WTC11 (cell line): Measurements from ENCODE around the gene TLE4. TPM values are rescaled to one million over a fixed set of nuclear protein-coding genes. Genes with fewer than 3 reads are reported as not detected.

Experiments used
- ATAC-seq: fragments of 200-7000 bp; cut with Tn5 transposase; 2 replicates; pipeline ENCODE4 v1.10.0; 2021; ENCODE audit warnings: mild to moderate bottlenecking, moderate library complexity
- CTCF ChIA-PET: fragments of 300-600 bp; sonication (Branson Sonifier 250); formaldehyde crosslinking; loops from one replicate; lab custom pipeline; 2021; ENCODE audit warnings: antibody characterized with exemption; lab: Charles Lee
- POLR2A ChIA-PET: fragments of 350-600 bp; sonication (Branson Sonifier 250); formaldehyde crosslinking; loops from one replicate; lab custom pipeline; 2021; ENCODE audit warnings: antibody characterized with exemption; lab: Charles Lee
- DNase-seq: peaks from one replicate; pipeline ENCODE4 v3.0.0; 2021; ENCODE audit warnings: low spot score
- H3K27ac Mint-ChIP-seq: 2 replicates; pipeline ENCODE4 v1.8.0; 2021; ENCODE audit warnings: mixed read lengths
- H3K27me3 Mint-ChIP-seq: 2 replicates; pipeline ENCODE4 v1.8.0; 2021; ENCODE audit warnings: low read depth, mild to moderate bottlenecking, moderate library complexity, mixed read lengths
- H3K36me3 Mint-ChIP-seq: 2 replicates; pipeline ENCODE4 v1.8.0; 2021; ENCODE audit warnings: mixed read lengths
- H3K4me1 Mint-ChIP-seq: 2 replicates; pipeline ENCODE4 v1.8.0; 2022; ENCODE audit warnings: mixed read lengths
- H3K4me3 Mint-ChIP-seq: 2 replicates; pipeline ENCODE4 v1.8.0; 2021; ENCODE audit warnings: mild to moderate bottlenecking, moderate library complexity, mixed read lengths
- H3K9me3 Mint-ChIP-seq: 2 replicates; pipeline ENCODE4 v1.8.0; 2021; ENCODE audit warnings: mixed read lengths
- ARID4B ChIP-seq: sonication (generic); formaldehyde crosslinking; IDR thresholded peaks from 2 replicates; pipeline ENCODE4 v1.8.0; 2023; ENCODE audit warnings: missing genetic modification reagents, mild to moderate bottlenecking, borderline replicate concordance
- ERG ChIP-seq: fragments of 250-450 bp; sonication (Bioruptor Pico); IDR thresholded peaks from 2 replicates; pipeline ENCODE4 v1.8.0; 2021; ENCODE audit warnings: mild to moderate bottlenecking
- ETV6 ChIP-seq: sonication (generic); formaldehyde crosslinking; IDR thresholded peaks from 2 replicates; pipeline ENCODE4 v1.8.1; 2022; ENCODE audit warnings: mild to moderate bottlenecking, missing genetic modification reagents
- IRF1 ChIP-seq: sonication (generic); formaldehyde crosslinking; IDR thresholded peaks from 2 replicates; pipeline ENCODE4 v1.8.0; 2023; ENCODE audit warnings: missing genetic modification reagents
- JAZF1 ChIP-seq: fragments of 250-450 bp; sonication (Bioruptor Pico); IDR thresholded peaks from 2 replicates; pipeline ENCODE4 v1.9.0; 2021; ENCODE audit warnings: moderate library complexity, mild to moderate bottlenecking, inconsistent platforms
- MLX ChIP-seq: sonication (generic); formaldehyde crosslinking; IDR thresholded peaks from 2 replicates; pipeline ENCODE4 v1.8.1; 2023; ENCODE audit warnings: mild to moderate bottlenecking, missing genetic modification reagents, moderate library complexity
- NFYB ChIP-seq: sonication (generic); formaldehyde crosslinking; conservative IDR thresholded peaks from 2 replicates; pipeline ENCODE4 v1.8.0; 2022; ENCODE audit warnings: low read depth, missing genetic modification reagents
- OVOL2 ChIP-seq: fragments of 250-450 bp; sonication (Bioruptor Pico); IDR thresholded peaks from 2 replicates; pipeline ENCODE4 v1.9.0; 2021; ENCODE audit warnings: mild to moderate bottlenecking, borderline replicate concordance
- PRRX2 ChIP-seq: fragments of 250-450 bp; sonication (Bioruptor Pico); IDR thresholded peaks from 2 replicates; pipeline ENCODE4 v1.8.0; 2021; ENCODE audit warnings: mild to moderate bottlenecking
- TEAD4 ChIP-seq: sonication (generic); formaldehyde crosslinking; IDR thresholded peaks from 2 replicates; pipeline ENCODE4 v1.8.0; 2022; ENCODE audit warnings: mild to moderate bottlenecking, missing genetic modification reagents
- ZBTB21 ChIP-seq: sonication (generic); formaldehyde crosslinking; IDR thresholded peaks from 2 replicates; pipeline ENCODE4 v1.8.1; 2023; ENCODE audit warnings: mild to moderate bottlenecking, missing genetic modification reagents, borderline replicate concordance
- ZNF219 ChIP-seq: sonication (generic); formaldehyde crosslinking; IDR thresholded peaks from 2 replicates; pipeline ENCODE4 v1.8.0; 2023; ENCODE audit warnings: missing genetic modification reagents, mild to moderate bottlenecking, borderline replicate concordance
- total RNA-seq: library from RNA; stranded (reverse); gene quantifications from 3 replicates; pipeline ENCODE4 v1.2.3, GENCODE V29; 2021
- TF ChIP-seq, protein P1 (sequence below): sonication (generic); formaldehyde crosslinking; IDR thresholded peaks from 2 replicates; pipeline ENCODE4 v1.8.0; 2022; ENCODE audit warnings: mild to moderate bottlenecking, missing genetic modification reagents
- TF ChIP-seq, protein P2 (sequence below): fragments of 250-450 bp; sonication (Bioruptor Pico); IDR thresholded peaks from 2 replicates; pipeline ENCODE4 v1.9.0; 2021; ENCODE audit warnings: mild to moderate bottlenecking, borderline replicate concordance
- TF ChIP-seq, protein P3 (sequence below): sonication (generic); formaldehyde crosslinking; IDR thresholded peaks from 2 replicates; pipeline ENCODE4 v1.8.0; 2022; ENCODE audit warnings: missing genetic modification reagents

Gene TLE4
- total RNA-seq, 1 experiment from 2014 or later, result 48.1 TPM

GRCh38 chr9:79701651-79702050, 129.9 kb downstream of the TLE4 start (continued):
- TF ChIP-seq, protein P1, sequence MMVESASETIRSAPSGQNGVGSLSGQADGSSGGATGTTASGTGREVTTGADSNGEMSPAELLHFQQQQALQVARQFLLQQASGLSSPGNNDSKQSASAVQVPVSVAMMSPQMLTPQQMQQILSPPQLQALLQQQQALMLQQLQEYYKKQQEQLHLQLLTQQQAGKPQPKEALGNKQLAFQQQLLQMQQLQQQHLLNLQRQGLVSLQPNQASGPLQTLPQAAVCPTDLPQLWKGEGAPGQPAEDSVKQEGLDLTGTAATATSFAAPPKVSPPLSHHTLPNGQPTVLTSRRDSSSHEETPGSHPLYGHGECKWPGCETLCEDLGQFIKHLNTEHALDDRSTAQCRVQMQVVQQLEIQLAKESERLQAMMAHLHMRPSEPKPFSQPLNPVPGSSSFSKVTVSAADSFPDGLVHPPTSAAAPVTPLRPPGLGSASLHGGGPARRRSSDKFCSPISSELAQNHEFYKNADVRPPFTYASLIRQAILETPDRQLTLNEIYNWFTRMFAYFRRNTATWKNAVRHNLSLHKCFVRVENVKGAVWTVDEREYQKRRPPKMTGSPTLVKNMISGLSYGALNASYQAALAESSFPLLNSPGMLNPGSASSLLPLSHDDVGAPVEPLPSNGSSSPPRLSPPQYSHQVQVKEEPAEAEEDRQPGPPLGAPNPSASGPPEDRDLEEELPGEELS (CRISPR knock-in tag), result no peak
- TF ChIP-seq, protein P2, sequence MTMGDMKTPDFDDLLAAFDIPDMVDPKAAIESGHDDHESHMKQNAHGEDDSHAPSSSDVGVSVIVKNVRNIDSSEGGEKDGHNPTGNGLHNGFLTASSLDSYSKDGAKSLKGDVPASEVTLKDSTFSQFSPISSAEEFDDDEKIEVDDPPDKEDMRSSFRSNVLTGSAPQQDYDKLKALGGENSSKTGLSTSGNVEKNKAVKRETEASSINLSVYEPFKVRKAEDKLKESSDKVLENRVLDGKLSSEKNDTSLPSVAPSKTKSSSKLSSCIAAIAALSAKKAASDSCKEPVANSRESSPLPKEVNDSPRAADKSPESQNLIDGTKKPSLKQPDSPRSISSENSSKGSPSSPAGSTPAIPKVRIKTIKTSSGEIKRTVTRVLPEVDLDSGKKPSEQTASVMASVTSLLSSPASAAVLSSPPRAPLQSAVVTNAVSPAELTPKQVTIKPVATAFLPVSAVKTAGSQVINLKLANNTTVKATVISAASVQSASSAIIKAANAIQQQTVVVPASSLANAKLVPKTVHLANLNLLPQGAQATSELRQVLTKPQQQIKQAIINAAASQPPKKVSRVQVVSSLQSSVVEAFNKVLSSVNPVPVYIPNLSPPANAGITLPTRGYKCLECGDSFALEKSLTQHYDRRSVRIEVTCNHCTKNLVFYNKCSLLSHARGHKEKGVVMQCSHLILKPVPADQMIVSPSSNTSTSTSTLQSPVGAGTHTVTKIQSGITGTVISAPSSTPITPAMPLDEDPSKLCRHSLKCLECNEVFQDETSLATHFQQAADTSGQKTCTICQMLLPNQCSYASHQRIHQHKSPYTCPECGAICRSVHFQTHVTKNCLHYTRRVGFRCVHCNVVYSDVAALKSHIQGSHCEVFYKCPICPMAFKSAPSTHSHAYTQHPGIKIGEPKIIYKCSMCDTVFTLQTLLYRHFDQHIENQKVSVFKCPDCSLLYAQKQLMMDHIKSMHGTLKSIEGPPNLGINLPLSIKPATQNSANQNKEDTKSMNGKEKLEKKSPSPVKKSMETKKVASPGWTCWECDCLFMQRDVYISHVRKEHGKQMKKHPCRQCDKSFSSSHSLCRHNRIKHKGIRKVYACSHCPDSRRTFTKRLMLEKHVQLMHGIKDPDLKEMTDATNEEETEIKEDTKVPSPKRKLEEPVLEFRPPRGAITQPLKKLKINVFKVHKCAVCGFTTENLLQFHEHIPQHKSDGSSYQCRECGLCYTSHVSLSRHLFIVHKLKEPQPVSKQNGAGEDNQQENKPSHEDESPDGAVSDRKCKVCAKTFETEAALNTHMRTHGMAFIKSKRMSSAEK (CRISPR knock-in tag), result no peak
- no peak for TF ChIP-seq ZNF219 (CRISPR knock-in tag)
- TF ChIP-seq, all 79 proteins: peak for 0

DNA sequence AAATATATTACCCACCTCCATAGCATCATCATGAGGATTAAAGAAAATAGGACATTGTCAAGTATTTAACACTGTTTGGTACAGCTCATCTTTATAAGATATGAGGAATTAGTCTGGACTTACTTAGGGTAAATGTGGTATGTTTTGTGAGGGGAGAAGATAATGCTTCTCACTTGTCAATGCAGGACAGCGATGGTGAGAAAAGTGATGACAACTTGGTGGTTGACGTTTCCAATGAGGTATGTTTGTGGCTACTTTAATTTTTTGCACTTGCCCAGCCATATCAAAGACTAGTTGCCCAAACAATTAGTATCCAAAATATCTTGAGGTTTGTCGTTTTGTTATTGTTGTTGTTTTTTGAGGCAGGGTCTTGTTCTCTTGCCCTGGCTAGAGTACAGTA, 133.9 kb downstream of the TLE4 start:
- no peak overlapping the region for H3K27ac Mint-ChIP-seq
- TF ChIP-seq ZBTB21, result no peak
- no peak for TF ChIP-seq ETV6
- TF ChIP-seq ERG (CRISPR knock-in tag), result no peak
- no peak for TF ChIP-seq TEAD4 (CRISPR knock-in tag)
- TF ChIP-seq OVOL2, result no peak
- TF ChIP-seq NFYB (CRISPR knock-in tag), result no peak
- no peak for TF ChIP-seq IRF1 (CRISPR knock-in tag)
- TF ChIP-seq JAZF1 (CRISPR knock-in tag), result no peak
- TF ChIP-seq, all 79 proteins: peak for 0
- ATAC-seq (no peak), DNase-seq (no peak)
- ChIA-PET POLR2A (interaction anchor here (0.6 kb wide), 1 partner anchor 437 kb away, joined by 4 read pairs; no protein-coding TSS in a partner anchor), CTCF (no interaction called here)
- H3K4me3 Mint-ChIP-seq, result no peak overlapping the region
- peaks cover 39% of the 10 kb centered on the region for H3K36me3 Mint-ChIP-seq
- H3K9me3 Mint-ChIP-seq, result no peaks in the 10 kb centered on the region
- H3K4me1 Mint-ChIP-seq, result peaks cover 32% of the 10 kb centered on the region
- H3K27me3 Mint-ChIP-seq, result no peaks in the 10 kb centered on the region

- Mint-ChIP-seq H3K9me3 (no peaks in the 10 kb centered on the region), H3K36me3 (peaks cover 44% of the 10 kb centered on the region), H3K4me1 (peaks cover 36% of the 10 kb centered on the region), H3K27ac (no peak overlapping the region), H3K4me3 (no peak overlapping the region), H3K27me3 (no peaks in the 10 kb centered on the region)
- ATAC-seq, result no peak
- POLR2A ChIA-PET, result no interaction called here
- no peak for DNase-seq
- CTCF ChIA-PET, result no interaction called here
- no peak for TF ChIP-seq ARID4B (CRISPR knock-in tag)
- TF ChIP-seq MLX (CRISPR knock-in tag), result no peak
- TF ChIP-seq PRRX2 (CRISPR knock-in tag), result no peak
- TF ChIP-seq, protein P3, sequence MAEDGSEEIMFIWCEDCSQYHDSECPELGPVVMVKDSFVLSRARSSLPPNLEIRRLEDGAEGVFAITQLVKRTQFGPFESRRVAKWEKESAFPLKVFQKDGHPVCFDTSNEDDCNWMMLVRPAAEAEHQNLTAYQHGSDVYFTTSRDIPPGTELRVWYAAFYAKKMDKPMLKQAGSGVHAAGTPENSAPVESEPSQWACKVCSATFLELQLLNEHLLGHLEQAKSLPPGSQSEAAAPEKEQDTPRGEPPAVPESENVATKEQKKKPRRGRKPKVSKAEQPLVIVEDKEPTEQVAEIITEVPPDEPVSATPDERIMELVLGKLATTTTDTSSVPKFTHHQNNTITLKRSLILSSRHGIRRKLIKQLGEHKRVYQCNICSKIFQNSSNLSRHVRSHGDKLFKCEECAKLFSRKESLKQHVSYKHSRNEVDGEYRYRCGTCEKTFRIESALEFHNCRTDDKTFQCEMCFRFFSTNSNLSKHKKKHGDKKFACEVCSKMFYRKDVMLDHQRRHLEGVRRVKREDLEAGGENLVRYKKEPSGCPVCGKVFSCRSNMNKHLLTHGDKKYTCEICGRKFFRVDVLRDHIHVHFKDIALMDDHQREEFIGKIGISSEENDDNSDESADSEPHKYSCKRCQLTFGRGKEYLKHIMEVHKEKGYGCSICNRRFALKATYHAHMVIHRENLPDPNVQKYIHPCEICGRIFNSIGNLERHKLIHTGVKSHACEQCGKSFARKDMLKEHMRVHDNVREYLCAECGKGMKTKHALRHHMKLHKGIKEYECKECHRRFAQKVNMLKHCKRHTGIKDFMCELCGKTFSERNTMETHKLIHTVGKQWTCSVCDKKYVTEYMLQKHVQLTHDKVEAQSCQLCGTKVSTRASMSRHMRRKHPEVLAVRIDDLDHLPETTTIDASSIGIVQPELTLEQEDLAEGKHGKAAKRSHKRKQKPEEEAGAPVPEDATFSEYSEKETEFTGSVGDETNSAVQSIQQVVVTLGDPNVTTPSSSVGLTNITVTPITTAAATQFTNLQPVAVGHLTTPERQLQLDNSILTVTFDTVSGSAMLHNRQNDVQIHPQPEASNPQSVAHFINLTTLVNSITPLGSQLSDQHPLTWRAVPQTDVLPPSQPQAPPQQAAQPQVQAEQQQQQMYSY (CRISPR knock-in tag), result no peak
Measured at GRCh38 chr9:79706512-79706911, 134.7 kb downstream of the TLE4 start.
